HFFc6 (cell line): ENCODE data around the gene CFAP410. TPM values are rescaled to one million over a fixed set of nuclear protein-coding genes. Genes with fewer than 3 reads are reported as not detected.

ENCODE experiments used
- DNase-seq: peaks from one replicate; pipeline ENCODE4 v3.0.0-alpha.2; 2018
- H3K27ac Mint-ChIP-seq: 2 replicates; pipeline ENCODE4 v1.8.0; 2020; ENCODE audit warnings: mild to moderate bottlenecking, mixed read lengths
- H3K27me3 Mint-ChIP-seq: 2 replicates; pipeline ENCODE4 v1.8.0; 2021; ENCODE audit warnings: mild to moderate bottlenecking, moderate library complexity, mixed read lengths; ENCODE audit not compliant: insufficient read depth
- H3K36me3 Mint-ChIP-seq: 2 replicates; pipeline ENCODE4 v1.8.0; 2021; ENCODE audit warnings: low read depth, mixed read lengths
- H3K4me1 Mint-ChIP-seq: 2 replicates; pipeline ENCODE4 v1.8.0; 2020; ENCODE audit warnings: low read depth, mixed read lengths
- H3K4me3 Mint-ChIP-seq: 2 replicates; pipeline ENCODE4 v1.8.0; 2020; ENCODE audit warnings: mild to moderate bottlenecking, moderate library complexity, mixed read lengths
- H3K9me3 Mint-ChIP-seq: 2 replicates; pipeline ENCODE4 v1.8.0; 2020; ENCODE audit warnings: mild to moderate bottlenecking, mixed read lengths
- total RNA-seq, 6 experiments: library from RNA; stranded (reverse); fragmentation: NEBNext Ultra II Directional; extraction: Animal tissue kit (Norgen Biotek cat#: 25700); gene quantifications; 2 replicates in 1 of 6; 3 replicates in 5 of 6; pipeline ENCODE4 v1.2.3, GENCODE V29; 2021
- TF ChIP-seq, protein P1 (sequence below): fragments of 200-600 bp; sonication (generic); IDR thresholded peaks from 2 replicates; pipeline ENCODE4 v1.5.0; 2021; ENCODE audit warnings: antibody characterized with exemption, mild to moderate bottlenecking

The CFAP410 gene
- total RNA-seq, 6 experiments from 2014 or later: 7.5 to 13.0 (median 9.7) TPM

DNA sequence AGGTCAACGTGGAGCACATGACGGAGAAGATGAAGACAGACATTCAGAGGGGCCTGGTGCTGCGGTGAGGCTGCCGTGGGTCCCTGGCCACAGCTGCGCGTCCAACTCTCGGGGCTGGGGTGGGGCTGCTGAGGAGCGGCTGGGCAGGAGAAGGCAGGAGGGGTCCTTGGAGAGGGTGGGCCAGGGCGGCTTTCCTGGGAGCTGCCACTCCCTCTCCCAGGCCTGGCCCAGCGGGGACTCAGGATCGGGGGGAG, 14.4 kb downstream of the CFAP410 start:
- Mint-ChIP-seq H3K4me3 (no peak overlapping the region), H3K27ac (no peak overlapping the region), H3K4me1 (no peaks in the 10 kb centered on the region), H3K27me3 (peaks cover 9% of the 10 kb centered on the region; the same call in 1 of the 2 replicates), H3K36me3 (no peaks in the 10 kb centered on the region), H3K9me3 (no peaks in the 10 kb centered on the region)
- DNase-seq: no peak
- TF ChIP-seq, protein P1, sequence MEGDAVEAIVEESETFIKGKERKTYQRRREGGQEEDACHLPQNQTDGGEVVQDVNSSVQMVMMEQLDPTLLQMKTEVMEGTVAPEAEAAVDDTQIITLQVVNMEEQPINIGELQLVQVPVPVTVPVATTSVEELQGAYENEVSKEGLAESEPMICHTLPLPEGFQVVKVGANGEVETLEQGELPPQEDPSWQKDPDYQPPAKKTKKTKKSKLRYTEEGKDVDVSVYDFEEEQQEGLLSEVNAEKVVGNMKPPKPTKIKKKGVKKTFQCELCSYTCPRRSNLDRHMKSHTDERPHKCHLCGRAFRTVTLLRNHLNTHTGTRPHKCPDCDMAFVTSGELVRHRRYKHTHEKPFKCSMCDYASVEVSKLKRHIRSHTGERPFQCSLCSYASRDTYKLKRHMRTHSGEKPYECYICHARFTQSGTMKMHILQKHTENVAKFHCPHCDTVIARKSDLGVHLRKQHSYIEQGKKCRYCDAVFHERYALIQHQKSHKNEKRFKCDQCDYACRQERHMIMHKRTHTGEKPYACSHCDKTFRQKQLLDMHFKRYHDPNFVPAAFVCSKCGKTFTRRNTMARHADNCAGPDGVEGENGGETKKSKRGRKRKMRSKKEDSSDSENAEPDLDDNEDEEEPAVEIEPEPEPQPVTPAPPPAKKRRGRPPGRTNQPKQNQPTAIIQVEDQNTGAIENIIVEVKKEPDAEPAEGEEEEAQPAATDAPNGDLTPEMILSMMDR: no peak

- H3K4me1 Mint-ChIP-seq: no peaks in the 10 kb centered on the region
- no peaks in the 10 kb centered on the region for H3K9me3 Mint-ChIP-seq
- no peak overlapping the region for H3K4me3 Mint-ChIP-seq
- peaks cover 6% of the 10 kb centered on the region; the same call in 1 of the 2 replicates for H3K27me3 Mint-ChIP-seq
- TF ChIP-seq, protein P1: no peak
- H3K27ac Mint-ChIP-seq: no peak overlapping the region
- no peak for DNase-seq
- no peaks in the 10 kb centered on the region for H3K36me3 Mint-ChIP-seq
These were observed 14.9 kb downstream of the CFAP410 start for GRCh38 chr21:44324106-44324853.

GRCh38 chr21:44323591-44323990, 15.6 kb downstream of the CFAP410 start:
- H3K4me1 Mint-ChIP-seq: no peaks in the 10 kb centered on the region
- H3K9me3 Mint-ChIP-seq: no peaks in the 10 kb centered on the region
- no peaks in the 10 kb centered on the region for H3K36me3 Mint-ChIP-seq
- no peak for DNase-seq
- TF ChIP-seq, protein P1: no peak
- H3K27me3 Mint-ChIP-seq: peaks cover 4% of the 10 kb centered on the region; the same call in 1 of the 2 replicates
- H3K27ac Mint-ChIP-seq: no peak overlapping the region
- H3K4me3 Mint-ChIP-seq: no peak overlapping the region

DNA sequence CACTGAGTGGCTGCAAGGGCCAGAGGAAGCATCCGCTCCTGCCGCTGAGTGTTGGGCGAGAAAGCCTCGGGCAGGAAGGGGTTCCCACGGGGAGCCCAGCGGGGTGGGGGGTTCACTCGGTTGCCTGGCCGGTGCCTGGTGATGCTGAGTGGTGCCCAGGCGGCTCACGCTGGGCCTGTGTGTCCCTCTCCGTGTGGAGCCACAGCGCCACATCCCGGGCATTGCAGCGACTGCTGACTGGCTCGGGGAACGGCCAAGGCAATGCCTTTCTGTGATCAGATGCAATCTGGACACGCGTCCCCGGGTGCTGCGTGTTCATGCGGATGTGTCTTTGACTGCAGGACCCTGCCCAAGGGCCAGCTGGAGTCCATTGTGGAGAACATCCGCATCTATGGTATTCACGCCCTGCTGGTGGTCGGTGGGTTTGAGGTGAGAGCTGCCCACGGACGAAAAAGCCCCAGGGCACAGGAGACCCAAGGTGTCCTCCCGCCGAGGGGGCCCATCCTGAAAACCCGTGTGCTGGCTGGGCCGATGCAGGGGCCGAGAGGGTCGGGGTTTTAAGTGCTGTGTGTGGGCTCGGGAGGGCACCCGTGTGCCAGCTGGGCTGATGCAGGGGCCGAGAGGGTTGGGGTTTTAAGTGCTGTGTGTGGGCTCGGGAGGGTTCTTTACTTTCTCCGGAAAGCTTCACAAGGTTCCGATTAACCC, 16.4 kb downstream of the CFAP410 start:
- Mint-ChIP-seq H3K9me3 (no peaks in the 10 kb centered on the region), H3K27me3 (peaks cover 4% of the 10 kb centered on the region; the same call in 1 of the 2 replicates), H3K36me3 (no peaks in the 10 kb centered on the region), H3K4me3 (no peak overlapping the region), H3K4me1 (no peaks in the 10 kb centered on the region), H3K27ac (no peak overlapping the region)
- TF ChIP-seq, protein P1: no peak
- DNase-seq: no peak

- Mint-ChIP-seq H3K27me3 (peaks cover 2% of the 10 kb centered on the region; the same call in 1 of the 2 replicates), H3K36me3 (no peaks in the 10 kb centered on the region), H3K4me3 (no peak overlapping the region), H3K4me1 (no peaks in the 10 kb centered on the region), H3K9me3 (no peaks in the 10 kb centered on the region), H3K27ac (no peak overlapping the region)
- TF ChIP-seq, protein P1: no peak
- DNase-seq: no peak
These were observed 17.2 kb downstream of the CFAP410 start for GRCh38 chr21:44321846-44322450.
